ENCODE data around the gene KIAA0319L. TPM values are rescaled to one million over a fixed set of nuclear protein-coding genes. Genes with fewer than 3 reads are reported as not detected.
"Not testable (repeated sequence)": the region's sequence is repeated elsewhere in the genome, so short reads cannot be mapped to it uniquely, and the experiment has no call there.

The KIAA0319L gene
- polyA plus RNA-seq, 2 of the 4 experiments (the other 2 are of a cell fraction), result 18.2 to 36.9 TPM

- ChIA-PET CTCF (no interaction called here), POLR2A (no interaction called here)
- DNase-seq (ENCODE audit: low read depth in 1 of 2, low spot score in 1 of 2), result peak in 1 of 2 experiments; percentile 5
These were observed 81.8 kb downstream of the KIAA0319L start for GRCh38 chr1:35475356-35475755.

DNA sequence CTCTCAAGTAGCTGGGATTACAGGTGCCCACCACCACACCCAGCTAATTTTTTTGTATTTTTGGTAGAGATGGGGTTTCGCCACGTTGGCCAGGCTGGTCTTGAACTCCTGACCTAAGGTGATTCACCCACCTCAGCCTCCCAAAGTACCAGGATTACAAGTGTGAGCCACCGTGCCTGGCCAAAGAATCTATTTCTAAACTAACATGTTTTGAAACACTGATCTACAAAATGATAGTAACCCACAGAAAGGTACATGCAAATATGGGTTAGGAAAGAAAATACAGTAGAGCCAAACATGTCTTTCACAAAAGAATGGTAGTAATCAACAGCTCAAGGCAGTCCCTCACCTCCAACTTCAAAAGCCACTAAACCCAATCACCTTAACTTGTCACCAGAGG lies 84.0 kb downstream of the KIAA0319L start:
- DNase-seq (ENCODE audit: low read depth in 1 of 2, low spot score in 1 of 2); H3K9me3 ChIP-seq; FAIRE-seq; POLR2A ChIA-PET; H3K4me2 ChIP-seq; H3K4me3 ChIP-seq; ATAC-seq; H3K27ac ChIP-seq; H3K4me1 ChIP-seq: not testable (repeated sequence)
- 97% methylated on average over 3 of the region's 3 CpGs for WGBS (ENCODE audit: missing lambda C conversion rate)
- CTCF ChIA-PET, result interaction anchor here (0.5 to 1.3 kb wide), 3 partner anchors 22 to 217 kb away, joined by 3 read pairs; no protein-coding TSS in a partner anchor

More at GRCh38 chr1:35475356-35475755, 81.8 kb downstream of the KIAA0319L start:
- TF ChIP-seq, protein P1, sequence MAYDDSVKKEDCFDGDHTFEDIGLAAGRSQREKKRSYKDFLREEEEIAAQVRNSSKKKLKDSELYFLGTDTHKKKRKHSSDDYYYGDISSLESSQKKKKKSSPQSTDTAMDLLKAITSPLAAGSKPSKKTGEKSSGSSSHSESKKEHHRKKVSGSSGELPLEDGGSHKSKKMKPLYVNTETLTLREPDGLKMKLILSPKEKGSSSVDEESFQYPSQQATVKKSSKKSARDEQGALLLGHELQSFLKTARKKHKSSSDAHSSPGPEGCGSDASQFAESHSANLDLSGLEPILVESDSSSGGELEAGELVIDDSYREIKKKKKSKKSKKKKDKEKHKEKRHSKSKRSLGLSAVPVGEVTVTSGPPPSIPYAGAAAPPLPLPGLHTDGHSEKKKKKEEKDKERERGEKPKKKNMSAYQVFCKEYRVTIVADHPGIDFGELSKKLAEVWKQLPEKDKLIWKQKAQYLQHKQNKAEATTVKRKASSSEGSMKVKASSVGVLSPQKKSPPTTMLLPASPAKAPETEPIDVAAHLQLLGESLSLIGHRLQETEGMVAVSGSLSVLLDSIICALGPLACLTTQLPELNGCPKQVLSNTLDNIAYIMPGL (CRISPR knock-in tag; IDR thresholded peaks at IDR 0.05; ENCODE audit: borderline replicate concordance), result no peak
- TF ChIP-seq EP300 (IDR thresholded peaks at IDR 0.05) (no peak), SMC3 (IDR thresholded peaks at IDR 0.05) (no peak), HOXB5 (CRISPR knock-in tag; IDR thresholded peaks at IDR 0.05) (no peak)
- FAIRE-seq, result no peak
- Histone ChIP-seq H3K4me3 (no peak overlapping the region), H3K27ac (no peak overlapping the region), H3K4me2 (no peak overlapping the region), H3K4me1 (no peaks in the 10 kb centered on the region), H3K9me3 (no peaks in the 10 kb centered on the region)
- no peak for ATAC-seq
- 60% methylated on average over 2 of the region's 2 CpGs for WGBS (ENCODE audit: missing lambda C conversion rate)

DNA sequence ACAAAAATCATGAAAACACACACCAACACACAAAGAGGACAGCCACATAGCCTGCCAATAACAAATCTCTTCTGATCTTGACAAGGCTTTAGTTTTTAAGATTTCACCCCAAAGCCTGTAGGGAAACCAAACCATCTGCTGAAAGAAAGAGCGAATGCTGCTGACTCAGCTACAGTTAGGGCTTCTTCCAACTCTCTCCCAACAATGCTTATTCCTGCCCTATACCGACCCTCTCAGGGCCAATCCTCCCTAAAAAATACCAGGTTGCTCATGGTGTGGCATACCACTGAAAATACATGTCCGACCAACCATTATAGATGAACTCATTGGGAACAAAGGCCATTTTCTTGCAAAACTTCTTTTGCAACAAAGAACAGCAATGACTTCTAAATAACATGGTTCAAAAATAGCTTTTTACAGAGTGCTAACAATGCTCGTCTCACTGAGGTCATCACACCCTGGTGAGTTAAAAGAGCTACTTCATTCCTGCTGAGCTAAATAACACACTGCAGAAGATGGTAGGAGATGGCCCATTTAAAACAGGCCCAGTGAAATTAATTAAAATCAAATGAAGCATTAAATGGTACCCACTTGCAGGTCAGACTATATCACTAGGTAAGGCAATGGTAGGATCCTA lies 86.1 kb downstream of the KIAA0319L start:
- ChIA-PET CTCF (interaction anchor here (0.6 to 0.7 kb wide), 2 partner anchors 78 to 412 kb away, joined by 3 read pairs; partner anchors contain the start of gene AGO1), POLR2A (no interaction called here)
- no peak for DNase-seq (ENCODE audit: low read depth in 1 of 2, low spot score in 1 of 2)
- WGBS (ENCODE audit: missing lambda C conversion rate), result 88% methylated on average over 4 of the region's 4 CpGs
- no peak for ATAC-seq
- no peak for TF ChIP-seq MAZ (IDR thresholded peaks at IDR 0.05; ENCODE audit: borderline replicate concordance, low read depth, low read length)
- TF ChIP-seq HEYL (CRISPR knock-in tag; IDR thresholded peaks at IDR 0.05), result no peak
- no peak for TF ChIP-seq KDM1A (IDR thresholded peaks at IDR 0.05; ENCODE audit: low read depth)
- TF ChIP-seq BHLHE40 (IDR thresholded peaks at IDR 0.05; ENCODE audit: low read depth, low read length), result no peak
- TF ChIP-seq CHD2 (IDR thresholded peaks at IDR 0.05; ENCODE audit: low read length, partially characterized antibody), result no peak
- peak; percentile 46 for TF ChIP-seq MAFK (IDR thresholded peaks at IDR 0.05; ENCODE audit: partially characterized antibody)
- TF ChIP-seq CBX2 (IDR thresholded peaks at IDR 0.05; ENCODE audit: borderline replicate concordance, low read depth), result no peak
- no peak for TF ChIP-seq ZSCAN20 (CRISPR knock-in tag; IDR thresholded peaks at IDR 0.05)
- H3K27ac ChIP-seq, result no peak overlapping the region
- no peak overlapping the region for H3K4me3 ChIP-seq
- H3K9me3 ChIP-seq, result no peaks in the 10 kb centered on the region
- no peak overlapping the region for H3K4me2 ChIP-seq
- FAIRE-seq, result no peak
- no peaks in the 10 kb centered on the region for H3K4me1 ChIP-seq

GRCh38 chr1:35466120-35466519 lies 91.1 kb downstream of the KIAA0319L start:
- no peak for FAIRE-seq

More at GRCh38 chr1:35466120-35466519, 91.1 kb downstream of the KIAA0319L start:
- Histone ChIP-seq H3K27ac (no peak overlapping the region), H3K4me1 (no peaks in the 10 kb centered on the region), H3K9me3 (no peaks in the 10 kb centered on the region), H3K4me3 (no peak overlapping the region), H3K4me2 (no peak overlapping the region)
- WGBS (ENCODE audit: missing lambda C conversion rate), result 92% methylated on average over 1 of the region's 1 CpG
- CTCF ChIA-PET, result interaction anchor here (2.6 kb wide), 1 partner anchor 15 kb away, joined by 7 read pairs; no protein-coding TSS in a partner anchor
- POLR2A ChIA-PET, result no interaction called here
- DNase-seq (ENCODE audit: low read depth in 1 of 2, low spot score in 1 of 2) (no peak), ATAC-seq (no peak)
- TF ChIP-seq ZC3H11A (IDR thresholded peaks at IDR 0.05), result no peak
- no peak for TF ChIP-seq RFX5 (IDR thresholded peaks at IDR 0.05)
- TF ChIP-seq BCL3 (IDR thresholded peaks at IDR 0.05), result no peak
- TF ChIP-seq NPAS2 (CRISPR knock-in tag; IDR thresholded peaks at IDR 0.05; ENCODE audit: borderline replicate concordance), result no peak
- TF ChIP-seq KDM1A (IDR thresholded peaks at IDR 0.05; ENCODE audit: low read depth), result no peak
- TF ChIP-seq ESRRA (IDR thresholded peaks at IDR 0.05; ENCODE audit: borderline replicate concordance, low read length), result no peak
- TF ChIP-seq ZFP36 (IDR thresholded peaks at IDR 0.05; ENCODE audit: borderline replicate concordance, partially characterized antibody), result no peak
- no peak for TF ChIP-seq HOXA7 (CRISPR knock-in tag; IDR thresholded peaks at IDR 0.05)
- TF ChIP-seq CEBPB (IDR thresholded peaks at IDR 0.05), result no peak
- no peak for TF ChIP-seq CHD2 (IDR thresholded peaks at IDR 0.05; ENCODE audit: low read length, partially characterized antibody)
- no peak for TF ChIP-seq RCOR1 (IDR thresholded peaks at IDR 0.05; ENCODE audit: low read depth, low read length)
- no peak for TF ChIP-seq FOSB (CRISPR knock-in tag; IDR thresholded peaks at IDR 0.05)
- no peak for TF ChIP-seq CBX8 (IDR thresholded peaks at IDR 0.05)
- TF ChIP-seq CTCF (IDR thresholded peaks at IDR 0.05), result no peak
